Immature natural killer cell (primary cell): ENCODE measurements around the gene GRIA3. TPM values are rescaled to one million over a fixed set of nuclear protein-coding genes. Genes with fewer than 3 reads are reported as not detected.
"Not testable (repeated sequence)": the region's sequence is repeated elsewhere in the genome, so short reads cannot be mapped to it uniquely, and the experiment has no call there.

ENCODE experiments used
- DNase-seq, 3 donors: peaks; one replicate each; pipeline ENCODE4 v3.0.0; 2022; ENCODE audit warnings: mixed read lengths in 1 of 3
- H3K27ac Mint-ChIP-seq, 6 donors: one replicate each; pipeline ENCODE4 v1.8.0; 2020; ENCODE audit warnings: mixed read lengths in 6 of 6, mild to moderate bottlenecking in 5 of 6, inconsistent platforms in 4 of 6, moderate library complexity in 3 of 6
- H3K27me3 Mint-ChIP-seq, 3 donors: one replicate each; pipeline ENCODE4 v1.8.0; 2020 to 2021; ENCODE audit warnings: low read depth in 3 of 3, mild to moderate bottlenecking in 3 of 3, mixed read lengths in 3 of 3, moderate library complexity in 3 of 3, inconsistent platforms in 1 of 3
- H3K36me3 Mint-ChIP-seq, 3 donors: one replicate each; pipeline ENCODE4 v1.8.0; 2020; ENCODE audit warnings: mixed read lengths in 3 of 3, inconsistent platforms in 2 of 3, mild to moderate bottlenecking in 2 of 3
- H3K4me1 Mint-ChIP-seq, 2 donors: one replicate each; pipeline ENCODE4 v1.8.0; 2020; ENCODE audit warnings: inconsistent platforms in 2 of 2, mild to moderate bottlenecking in 2 of 2, mixed read lengths in 2 of 2, moderate library complexity in 1 of 2
- H3K4me3 Mint-ChIP-seq, 5 donors: one replicate each; pipeline ENCODE4 v1.8.0; 2020; ENCODE audit warnings: mild to moderate bottlenecking in 5 of 5, mixed read lengths in 5 of 5, inconsistent platforms in 3 of 5, moderate library complexity in 3 of 5
- H3K9me3 Mint-ChIP-seq, 6 donors: one replicate each; pipeline ENCODE4 v1.8.0; 2020; ENCODE audit warnings: mild to moderate bottlenecking in 6 of 6, mixed read lengths in 6 of 6, inconsistent platforms in 4 of 6, moderate library complexity in 3 of 6
- polyA plus RNA-seq, 3 donors: library from polyadenylated mRNA; unstranded; fragments of 300-500 nt; fragmentation: Illumina TruSeq; gene quantifications; one replicate each; pipeline ENCODE4 v1.2.3, GENCODE V29; 2021

GRIA3 gene
- polyA plus RNA-seq, 3 donors from 2014 or later: not detected

DNA sequence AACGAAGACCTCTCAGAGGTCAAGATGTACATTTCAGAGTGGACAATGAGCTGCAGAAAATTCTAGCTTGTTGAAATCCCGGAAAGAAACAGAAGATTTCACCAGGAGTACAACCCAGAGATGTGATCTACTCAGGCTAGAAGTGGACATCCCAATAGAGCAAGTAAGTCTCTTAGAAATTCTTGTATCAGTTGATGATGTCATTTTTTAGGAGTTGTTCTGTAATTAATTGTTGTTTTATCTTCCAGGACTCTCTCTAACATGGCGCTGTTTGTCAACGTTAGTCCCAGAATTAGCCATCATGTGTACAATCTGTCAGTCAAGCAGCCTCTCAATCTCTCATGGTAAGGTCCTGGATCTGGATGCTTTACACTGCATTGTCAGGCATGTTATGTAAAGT, 174.4 kb downstream of the GRIA3 start:
- no peak overlapping the region for H3K4me3 Mint-ChIP-seq
- H3K9me3 Mint-ChIP-seq: no peaks in the 10 kb centered on the region
- peaks cover 2 to 8% (median 3%) of the 10 kb centered on the region in 3 donors for H3K27me3 Mint-ChIP-seq
- H3K4me1 Mint-ChIP-seq: no peaks in the 10 kb centered on the region
- no peaks in the 10 kb centered on the region for H3K36me3 Mint-ChIP-seq
- no peak overlapping the region for H3K27ac Mint-ChIP-seq
- no peak for DNase-seq

- Mint-ChIP-seq H3K36me3 (no peaks in the 10 kb centered on the region), H3K9me3 (no peaks in the 10 kb centered on the region), H3K27ac (no peak overlapping the region), H3K27me3 (peaks cover 3 to 6% (median 4%) of the 10 kb centered on the region in 3 donors), H3K4me1 (no peaks in the 10 kb centered on the region), H3K4me3 (no peak overlapping the region)
- no peak for DNase-seq
Measured at GRCh38 chrX:123361371-123361770, 177.3 kb downstream of the GRIA3 start.

DNA sequence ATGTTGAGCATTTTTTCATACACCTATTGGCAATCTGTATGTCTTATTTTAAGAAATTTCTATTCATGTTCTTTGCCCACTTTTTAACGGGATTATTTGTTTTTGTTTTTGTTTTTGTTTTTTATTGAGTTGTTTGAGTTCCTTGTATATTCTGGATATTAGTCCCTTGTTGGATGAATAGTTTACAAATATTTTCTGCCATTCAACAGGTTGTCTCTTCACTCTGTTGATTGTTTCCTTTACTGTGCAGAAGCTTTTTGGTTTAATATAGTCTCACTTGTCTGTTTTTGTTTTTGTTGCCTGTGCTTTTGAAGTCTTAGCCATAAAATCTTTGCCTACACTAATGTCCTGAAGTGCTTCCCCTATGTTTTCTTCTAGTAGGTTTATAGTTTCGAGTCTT, 202.1 kb downstream of the GRIA3 start:
- H3K9me3 Mint-ChIP-seq: peaks cover 2 to 14% (median 9%) of the 10 kb centered on the region in 6 donors
- H3K27me3 Mint-ChIP-seq, H3K4me3 Mint-ChIP-seq, H3K36me3 Mint-ChIP-seq, H3K27ac Mint-ChIP-seq, DNase-seq, H3K4me1 Mint-ChIP-seq: not testable (repeated sequence)

- peaks cover 4 to 18% (median 10%) of the 10 kb centered on the region in 6 donors for H3K9me3 Mint-ChIP-seq
- H3K4me1 Mint-ChIP-seq: no peaks in the 10 kb centered on the region
- H3K27ac Mint-ChIP-seq: no peak overlapping the region
- no peak overlapping the region for H3K4me3 Mint-ChIP-seq
- peaks cover 0 to 4% (median 0%) of the 10 kb centered on the region in 3 donors for H3K36me3 Mint-ChIP-seq
- no peak for DNase-seq
- H3K27me3 Mint-ChIP-seq: peaks cover 0 to 3% (median 1%) of the 10 kb centered on the region in 3 donors
Measured at GRCh38 chrX:123392921-123393320, 208.8 kb downstream of the GRIA3 start.

DNA sequence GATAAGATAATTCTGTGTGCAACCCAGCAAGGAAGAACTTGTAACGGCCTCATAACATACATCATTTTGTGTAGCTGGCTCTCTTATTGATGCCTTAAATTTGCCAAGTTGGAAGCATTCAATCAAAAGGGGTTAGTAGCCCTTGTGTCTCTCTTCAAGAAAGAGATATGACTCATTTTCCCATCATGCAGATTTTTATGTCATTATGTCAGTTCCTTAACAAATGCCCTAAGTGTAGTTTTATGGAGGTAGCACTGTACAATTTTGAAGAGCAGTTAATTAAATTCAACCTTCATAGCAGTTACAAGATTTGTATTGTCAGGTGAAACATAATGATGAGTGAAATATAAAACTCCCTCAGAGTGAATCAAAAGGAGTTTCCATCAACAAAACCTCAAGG, 215.6 kb downstream of the GRIA3 start:
- H3K27ac Mint-ChIP-seq: no peak overlapping the region
- DNase-seq: no peak
- no peaks in the 10 kb centered on the region for H3K9me3 Mint-ChIP-seq
- H3K36me3 Mint-ChIP-seq: no peaks in the 10 kb centered on the region
- peaks cover 0 to 6% (median 2%) of the 10 kb centered on the region in 3 donors for H3K27me3 Mint-ChIP-seq
- no peak overlapping the region for H3K4me3 Mint-ChIP-seq
- no peaks in the 10 kb centered on the region for H3K4me1 Mint-ChIP-seq

DNA sequence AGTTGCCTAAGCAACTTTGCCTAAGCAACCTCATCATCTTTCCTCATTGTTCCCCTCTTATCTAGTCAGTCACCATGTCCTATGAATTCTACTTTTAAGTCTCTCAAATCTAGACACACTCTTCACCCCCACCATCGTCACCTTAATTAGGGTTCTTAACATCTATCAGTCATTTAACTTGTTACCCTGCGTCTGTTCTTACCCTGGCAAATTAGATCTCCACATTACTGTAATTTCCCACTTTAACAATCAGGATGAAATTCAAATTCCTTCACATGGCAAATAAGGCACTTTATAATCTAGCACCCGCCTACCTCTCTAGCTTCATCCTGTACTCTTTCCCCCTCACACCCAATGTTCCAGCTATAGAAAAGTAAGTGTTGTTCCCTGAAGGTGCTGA, 221.2 kb downstream of the GRIA3 start:
- H3K36me3 Mint-ChIP-seq: no peaks in the 10 kb centered on the region
- H3K9me3 Mint-ChIP-seq: peaks cover 0 to 2% (median 0%) of the 10 kb centered on the region in 6 donors
- no peak overlapping the region for H3K4me3 Mint-ChIP-seq
- H3K27me3 Mint-ChIP-seq: peaks cover 2 to 10% (median 5%) of the 10 kb centered on the region in 3 donors
- no peak overlapping the region for H3K27ac Mint-ChIP-seq
- no peaks in the 10 kb centered on the region for H3K4me1 Mint-ChIP-seq
- no peak for DNase-seq

DNA sequence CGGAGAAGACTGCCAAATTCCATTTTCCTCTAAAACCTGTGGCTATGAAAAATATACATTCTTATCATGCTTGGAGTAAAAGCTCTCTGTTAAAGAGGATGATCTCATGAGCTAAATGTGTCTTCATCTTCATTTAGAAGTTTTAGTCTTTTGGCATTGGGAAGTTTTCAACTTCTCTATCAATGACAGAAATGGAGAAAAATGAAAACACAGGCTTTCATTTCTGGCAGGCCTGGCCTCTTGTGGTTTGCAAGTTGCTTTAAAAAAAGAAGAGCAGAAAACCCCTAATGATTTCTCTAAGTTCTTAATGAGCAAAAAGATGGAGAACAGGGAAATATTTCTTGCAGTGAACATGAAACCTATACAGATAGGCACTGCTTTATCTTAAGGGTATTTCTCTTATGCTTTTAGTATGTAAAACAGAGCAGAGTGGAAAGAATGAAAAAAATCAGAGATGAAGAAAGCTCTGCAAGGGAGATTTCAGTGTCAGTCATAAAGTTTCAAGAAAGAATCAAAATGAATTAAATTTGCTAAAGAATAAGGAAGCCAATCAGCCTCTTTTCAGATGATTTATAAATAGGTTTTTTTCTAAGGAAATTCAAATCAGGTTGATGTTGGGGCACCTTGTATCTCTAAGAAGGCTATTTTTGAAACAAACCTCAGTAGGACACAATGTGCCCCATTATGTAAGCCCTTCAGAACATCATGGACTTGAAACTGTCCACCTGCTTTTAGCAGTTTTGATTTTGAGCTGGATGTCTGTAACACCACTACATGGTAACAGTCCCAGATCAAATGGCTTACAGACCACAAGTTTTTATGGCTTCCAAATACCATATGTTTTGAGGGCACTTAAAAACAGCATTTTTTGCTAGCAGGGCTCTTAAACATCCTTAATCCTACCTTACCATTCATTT, 225.0 kb downstream of the GRIA3 start:
- no peaks in the 10 kb centered on the region for H3K36me3 Mint-ChIP-seq
- no peak for DNase-seq
- peaks cover 2 to 10% (median 3%) of the 10 kb centered on the region in 3 donors for H3K27me3 Mint-ChIP-seq
- peaks cover 0 to 6% of the 10 kb centered on the region in 2 donors for H3K4me1 Mint-ChIP-seq
- peaks cover 0 to 2% (median 0%) of the 10 kb centered on the region in 6 donors for H3K9me3 Mint-ChIP-seq
- no peak overlapping the region for H3K27ac Mint-ChIP-seq
- no peak overlapping the region for H3K4me3 Mint-ChIP-seq

DNA sequence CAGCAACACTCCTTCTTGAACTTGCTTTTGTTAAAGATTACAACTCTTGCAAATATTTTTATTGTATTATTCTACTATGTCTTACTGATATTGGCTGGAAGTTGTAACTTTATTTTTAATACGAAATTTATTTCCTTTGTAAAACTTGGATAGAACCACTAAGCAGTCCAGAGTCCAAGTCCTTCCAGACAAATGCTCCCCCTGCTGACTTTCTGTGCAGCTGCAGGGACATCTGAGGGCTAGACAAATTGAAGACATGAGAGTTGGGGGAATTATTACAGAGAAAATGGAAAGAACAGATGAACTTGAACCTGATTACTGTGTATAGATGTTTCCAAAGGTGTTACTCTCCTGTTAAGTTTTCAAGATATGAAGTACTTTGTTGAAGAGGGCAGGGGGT, 238.8 kb downstream of the GRIA3 start:
- no peaks in the 10 kb centered on the region for H3K9me3 Mint-ChIP-seq
- H3K4me3 Mint-ChIP-seq: no peak overlapping the region
- H3K36me3 Mint-ChIP-seq: no peaks in the 10 kb centered on the region
- H3K27me3 Mint-ChIP-seq: peaks cover 0 to 4% (median 4%) of the 10 kb centered on the region in 3 donors
- H3K27ac Mint-ChIP-seq: no peak overlapping the region
- no peak for DNase-seq
- H3K4me1 Mint-ChIP-seq: no peaks in the 10 kb centered on the region

DNA sequence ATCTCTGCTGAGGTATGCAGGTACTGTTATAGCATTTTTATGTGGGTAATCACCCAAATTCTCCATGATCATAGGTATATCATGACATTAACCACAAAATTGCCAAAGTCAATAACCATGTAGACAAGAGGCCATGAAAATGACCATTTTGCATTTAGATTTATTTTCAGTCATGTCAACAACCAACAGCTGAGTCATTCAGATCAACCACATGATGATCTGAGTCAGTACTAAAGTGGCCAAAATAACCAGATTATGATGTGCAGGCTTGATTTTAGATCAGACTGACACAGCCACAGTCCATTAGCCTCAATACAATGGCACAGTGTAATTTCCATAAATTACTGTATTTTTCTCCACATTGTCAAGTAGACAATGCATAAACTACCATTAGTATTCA, 240.5 kb downstream of the GRIA3 start:
- H3K4me1 Mint-ChIP-seq: no peaks in the 10 kb centered on the region
- no peaks in the 10 kb centered on the region for H3K9me3 Mint-ChIP-seq
- H3K4me3 Mint-ChIP-seq: no peak overlapping the region
- peaks cover 0 to 4% (median 4%) of the 10 kb centered on the region in 3 donors for H3K27me3 Mint-ChIP-seq
- DNase-seq: no peak
- H3K36me3 Mint-ChIP-seq: no peaks in the 10 kb centered on the region
- no peak overlapping the region for H3K27ac Mint-ChIP-seq

GRCh38 chrX:123425471-123425870, 241.4 kb downstream of the GRIA3 start:
- Mint-ChIP-seq H3K27ac (no peak overlapping the region), H3K36me3 (no peaks in the 10 kb centered on the region), H3K9me3 (no peaks in the 10 kb centered on the region), H3K4me1 (no peaks in the 10 kb centered on the region), H3K4me3 (no peak overlapping the region), H3K27me3 (peaks cover 0 to 4% (median 2%) of the 10 kb centered on the region in 3 donors)
- no peak for DNase-seq

GRCh38 chrX:123425904-123426303, 241.8 kb downstream of the GRIA3 start:
- Mint-ChIP-seq H3K27ac (no peak overlapping the region), H3K4me1 (no peaks in the 10 kb centered on the region), H3K27me3 (peaks cover 0 to 5% (median under 1%) of the 10 kb centered on the region in 3 donors), H3K36me3 (no peaks in the 10 kb centered on the region), H3K4me3 (no peak overlapping the region), H3K9me3 (no peaks in the 10 kb centered on the region)
- no peak for DNase-seq

GRCh38 chrX:123432361-123433150, 248.5 kb downstream of the GRIA3 start:
- Mint-ChIP-seq H3K36me3 (no peaks in the 10 kb centered on the region), H3K4me1 (no peaks in the 10 kb centered on the region), H3K4me3 (no peak overlapping the region), H3K27ac (no peak overlapping the region), H3K27me3 (peaks cover 0 to 5% (median 0%) of the 10 kb centered on the region in 3 donors), H3K9me3 (no peaks in the 10 kb centered on the region)
- no peak for DNase-seq

GRCh38 chrX:123436512-123437136, 252.5 kb downstream of the GRIA3 start:
- Mint-ChIP-seq H3K4me3 (no peak overlapping the region), H3K36me3 (no peaks in the 10 kb centered on the region), H3K4me1 (no peaks in the 10 kb centered on the region), H3K9me3 (no peaks in the 10 kb centered on the region), H3K27me3 (no peaks in the 10 kb centered on the region), H3K27ac (no peak overlapping the region)
- DNase-seq: no peak

DNA sequence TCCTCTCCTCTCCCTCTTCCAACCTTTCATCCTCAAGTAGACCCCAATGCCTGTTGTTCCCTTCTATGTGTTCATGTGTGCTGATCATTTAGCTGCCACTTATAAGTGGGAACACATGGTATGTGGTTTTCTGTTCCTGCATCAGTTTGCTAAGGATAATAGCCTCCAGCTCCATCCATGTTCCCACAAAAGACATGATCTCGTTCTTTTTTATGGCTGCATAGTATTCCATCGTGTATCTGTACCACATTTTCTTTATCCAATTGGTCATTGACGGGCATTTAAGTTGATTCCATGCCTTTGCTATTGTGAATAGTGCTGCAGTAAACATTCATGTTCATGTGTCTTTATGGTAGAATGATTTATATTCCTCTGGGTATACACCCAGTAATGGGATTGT, 255.8 kb downstream of the GRIA3 start:
- not testable (repeated sequence) for H3K4me1 Mint-ChIP-seq, H3K27ac Mint-ChIP-seq, H3K4me3 Mint-ChIP-seq, H3K9me3 Mint-ChIP-seq, DNase-seq, H3K27me3 Mint-ChIP-seq, H3K36me3 Mint-ChIP-seq
